H1 (cell line): Measurements from ENCODE around the gene ZSWIM6.

Source experiments
- ATF3 ChIP-seq: IDR thresholded peaks from 2 replicates; pipeline ENCODE4 v1.6.1; 2011; ENCODE audit warnings: low read depth, mild to moderate bottlenecking, low read length; ENCODE audit not compliant: insufficient read depth
- CEBPB ChIP-seq: IDR thresholded peaks from 2 replicates; pipeline ENCODE4 v1.6.1; 2012; ENCODE audit warnings: low read depth, low read length
- CTCF ChIP-seq, 3 experiments: IDR thresholded peaks; 1 replicate in 2 of 3; 2 replicates in 1 of 3; pipeline versions ENCODE4 v1.5.1 to v1.6.1; 2011; ENCODE audit warnings: low read length in 3 of 3, mild to moderate bottlenecking in 3 of 3, inconsistent platforms in 2 of 3, low read depth in 1 of 3, moderate library complexity in 1 of 3; ENCODE audit not compliant: insufficient read depth in 1 of 3; ENCODE audit errors: control extremely low read depth in 1 of 3
- EP300 ChIP-seq, 2 experiments: IDR thresholded peaks; 1 replicate in 1 of 2; 2 replicates in 1 of 2; pipeline ENCODE4 v1.6.1; 2011 to 2012; ENCODE audit warnings: low read depth in 2 of 2, low read length in 2 of 2, mild to moderate bottlenecking in 2 of 2, borderline replicate concordance in 1 of 2, inconsistent platforms in 1 of 2, moderate library complexity in 1 of 2
- FOSL1 ChIP-seq: IDR thresholded peaks from 2 replicates; pipeline ENCODE4 v1.6.1; 2011; ENCODE audit warnings: mild to moderate bottlenecking, low read depth, low read length, moderate library complexity; ENCODE audit not compliant: insufficient read depth
- HDAC6 ChIP-seq: IDR thresholded peaks from one replicate; pipeline ENCODE4 v1.7.1; 2012; ENCODE audit warnings: low read depth, mild to moderate bottlenecking, inconsistent platforms, low read length, moderate library complexity
- MAX ChIP-seq: IDR thresholded peaks from 2 replicates; pipeline ENCODE4 v1.6.1; 2012; ENCODE audit warnings: inconsistent platforms
- POLR2A ChIP-seq, 2 experiments: IDR thresholded peaks; 1 replicate in 1 of 2; 2 replicates in 1 of 2; pipeline ENCODE4 v1.6.1; 2011; ENCODE audit warnings: low read depth in 2 of 2, low read length in 2 of 2, mild to moderate bottlenecking in 2 of 2; ENCODE audit errors: control extremely low read depth in 1 of 2
- RAD21 ChIP-seq, 2 experiments: IDR thresholded peaks in 1 of 2; conservative IDR thresholded peaks in 1 of 2; 2 replicates each; pipeline ENCODE4 v1.6.1; 2011; ENCODE audit warnings: low read depth in 2 of 2, low read length in 2 of 2, improper control_type of control experiment in 1 of 2, inconsistent platforms in 1 of 2, mild to moderate bottlenecking in 1 of 2, moderate library complexity in 1 of 2
- SIN3A ChIP-seq, 2 experiments: IDR thresholded peaks in 1 of 2; conservative IDR thresholded peaks in 1 of 2; 2 replicates each; pipeline ENCODE4 v1.6.1; 2011 to 2012; ENCODE audit warnings: low read length in 2 of 2, improper control_type of control experiment in 1 of 2, low read depth in 1 of 2, mild to moderate bottlenecking in 1 of 2
- SIRT6 ChIP-seq: IDR thresholded peaks from one replicate; pipeline ENCODE4 v1.7.1; 2012; ENCODE audit warnings: low read length, inconsistent platforms
- SP2 ChIP-seq: IDR thresholded peaks from 2 replicates; pipeline ENCODE4 v1.6.1; 2012; ENCODE audit warnings: mild to moderate bottlenecking, low read length, inconsistent platforms
- TEAD4 ChIP-seq: IDR thresholded peaks from 2 replicates; pipeline ENCODE4 v1.6.1; 2012; ENCODE audit warnings: low read depth, low read length, inconsistent platforms, mixed read lengths

- TF ChIP-seq CEBPB (no peak), ATF3 (no peak), CTCF (IDR thresholded peaks at IDR 0.05; ENCODE audit: control extremely low read depth in 1 of 3, insufficient read depth in 1 of 3, low read depth in 1 of 3, low read length in 3 of 3) (no peak), TEAD4 (no peak), POLR2A (IDR thresholded peaks at IDR 0.05; ENCODE audit: control extremely low read depth in 1 of 2, low read depth in 2 of 2, low read length in 2 of 2) (no peak), HDAC6 (no peak), SIN3A (conservative IDR thresholded peaks at IDR 0.05 in 1 of 2, IDR thresholded peaks at IDR 0.05 in 1 of 2; ENCODE audit: low read depth in 1 of 2, low read length in 2 of 2) (no peak), SP2 (no peak), MAX (no peak), RAD21 (IDR thresholded peaks at IDR 0.05 in 1 of 2, conservative IDR thresholded peaks at IDR 0.05 in 1 of 2; ENCODE audit: low read depth in 2 of 2, low read length in 2 of 2) (no peak), FOSL1 (no peak), SIRT6 (no peak), EP300 (IDR thresholded peaks at IDR 0.05; ENCODE audit: borderline replicate concordance in 1 of 2, low read depth in 2 of 2, low read length in 2 of 2) (no peak)
Observed at GRCh38 chr5:61420016-61420415, 88.0 kb downstream of the ZSWIM6 start.
